SK-N-SH (cell line): ENCODE measurements around the gene STARD5. TPM values are rescaled to one million over a fixed set of nuclear protein-coding genes. Genes with fewer than 3 reads are reported as not detected.

Source experiments
- CTCF ChIA-PET: fragments of 300-600, 350-600 bp; formaldehyde crosslinking; extraction: SDS; loops from one replicate; lab custom pipeline; 2021; lab: Yijun Ruan, JAX
- POLR2A ChIA-PET: fragments of 350-600 bp; sonication (Branson Sonifier 250); formaldehyde crosslinking; extraction: SDS; loops from one replicate; lab custom pipeline; 2020; ENCODE audit warnings: antibody characterized with exemption, inconsistent platforms; lab: Yijun Ruan, JAX
- DNase-seq: peaks from one replicate; pipeline ENCODE4 v3.0.0; 2012
- H2AFZ ChIP-seq: fragments of 200-600 bp; sonication (generic); 2 replicates; pipeline ENCODE4 v1.8.1; 2016; ENCODE audit warnings: antibody characterized with exemption, mild to moderate bottlenecking, low read depth
- H3F3A ChIP-seq: fragments of 200-600 bp; sonication (generic); replicated peaks from 2 replicates; pipeline ENCODE3; 2016; ENCODE audit warnings: antibody characterized with exemption, mild to moderate bottlenecking; ENCODE audit not compliant: insufficient read depth
- H3K27ac ChIP-seq, 2 experiments: fragments of 200-500 bp in 1 of 2; fragments of 200-600 bp in 1 of 2; sonication (Bioruptor generic) in 1 of 2; sonication (generic), shearing (Covaris generic) in 1 of 2; 2 replicates each; pipeline versions ENCODE4 v1.5.1 to v1.6.1; 2014 to 2016; ENCODE audit warnings: low read depth in 2 of 2, inconsistent platforms in 1 of 2, low read length in 1 of 2, mild to moderate bottlenecking in 1 of 2, mixed read lengths in 1 of 2
- H3K27me3 ChIP-seq: fragments of 200-600 bp; sonication (generic), shearing (Covaris generic); 2 replicates; pipeline ENCODE4 v1.6.1; 2016; ENCODE audit warnings: mixed run types; ENCODE audit not compliant: insufficient read depth
- H3K36me3 ChIP-seq, 2 experiments: fragments of 200-500 bp in 1 of 2; fragments of 200-600 bp in 1 of 2; sonication (Bioruptor generic) in 1 of 2; sonication (generic) in 1 of 2; replicated peaks in 1 of 2; 2 replicates each; pipeline versions ENCODE3 to v1.5.1; 2014 to 2016; ENCODE audit warnings: low read length in 1 of 2, mild to moderate bottlenecking in 1 of 2; ENCODE audit not compliant: insufficient read depth in 2 of 2, control insufficient read depth in 1 of 2
- H3K4me1 ChIP-seq, 2 experiments: fragments of 200-500 bp in 1 of 2; fragments of 200-600 bp in 1 of 2; sonication (Bioruptor generic) in 1 of 2; sonication (generic), shearing (Covaris generic) in 1 of 2; 2 replicates each; pipeline versions ENCODE4 v1.5.1 to v1.6.1; 2014 to 2016; ENCODE audit warnings: low read depth in 1 of 2, low read length in 1 of 2, mixed run types in 1 of 2; ENCODE audit not compliant: insufficient read depth in 2 of 2, control insufficient read depth in 1 of 2
- H3K4me2 ChIP-seq: fragments of 200-600 bp; sonication (generic), shearing (Covaris generic); 2 replicates; pipeline ENCODE4 v1.6.1; 2017; ENCODE audit warnings: mixed run types
- H3K4me3 ChIP-seq, 2 experiments: fragments of 200-500 bp in 1 of 2; fragments of 200-600 bp in 1 of 2; sonication (Bioruptor generic) in 1 of 2; sonication (generic), shearing (Covaris generic) in 1 of 2; 2 replicates each; pipeline versions ENCODE4 v1.5.1 to v1.8.1; 2014 to 2016; ENCODE audit warnings: low read depth in 2 of 2, inconsistent platforms in 1 of 2, low read length in 1 of 2, mild to moderate bottlenecking in 1 of 2, mixed read lengths in 1 of 2, moderate library complexity in 1 of 2
- H3K79me2 ChIP-seq: fragments of 200-600 bp; sonication (generic); 2 replicates; pipeline ENCODE4 v1.8.1; 2017; ENCODE audit warnings: mild to moderate bottlenecking; ENCODE audit not compliant: insufficient read depth
- H3K9ac ChIP-seq: fragments of 200-600 bp; sonication (generic); 2 replicates; pipeline ENCODE4 v1.6.1; 2017; ENCODE audit warnings: mixed run types
- H3K9me2 ChIP-seq: fragments of 200-600 bp; sonication (generic); 2 replicates; pipeline ENCODE4 v1.6.1; 2017; ENCODE audit warnings: mixed run types
- H3K9me3 ChIP-seq: fragments of 200-600 bp; sonication (generic); 2 replicates; pipeline ENCODE4 v1.6.1; 2017; ENCODE audit warnings: mixed run types, mild to moderate bottlenecking, moderate library complexity
- H4K20me1 ChIP-seq: fragments of 200-600 bp; sonication (generic); 2 replicates; pipeline ENCODE4 v1.6.1; 2017; ENCODE audit warnings: mild to moderate bottlenecking, mixed run types; ENCODE audit not compliant: insufficient read depth
- ELF1 ChIP-seq: IDR thresholded peaks from 2 replicates; pipeline ENCODE4 v1.4.0; 2012
- EZH2phosphoT487 ChIP-seq: fragments of 200-600 bp; sonication (generic); IDR thresholded peaks from 2 replicates; pipeline ENCODE4 v1.6.1; 2017; ENCODE audit warnings: low read depth, mixed run types, mild to moderate bottlenecking, antibody characterized with exemption, moderate library complexity, borderline replicate concordance
- FOSL2 ChIP-seq: IDR thresholded peaks from 2 replicates; pipeline ENCODE4 v1.4.0; 2012; ENCODE audit warnings: low read depth, mild to moderate bottlenecking, moderate library complexity, borderline replicate concordance
- FOXJ3 ChIP-seq: sonication (generic); formaldehyde crosslinking; IDR thresholded peaks from 2 replicates; pipeline ENCODE4 v1.5.1; 2020; ENCODE audit warnings: mild to moderate bottlenecking, missing genetic modification reagents
- GABPA ChIP-seq: IDR thresholded peaks from 2 replicates; pipeline ENCODE4 v1.4.0; 2012; ENCODE audit warnings: low read depth, mild to moderate bottlenecking
- JUND ChIP-seq: IDR thresholded peaks from 2 replicates; pipeline ENCODE4 v1.4.0; 2012
- MAX ChIP-seq: IDR thresholded peaks from 2 replicates; pipeline ENCODE4 v1.4.0; 2012; ENCODE audit warnings: low read depth
- MXI1 ChIP-seq: IDR thresholded peaks from 2 replicates; pipeline ENCODE4 v1.6.1; 2012; ENCODE audit warnings: mild to moderate bottlenecking, low read depth, low read length, improper control_type of control experiment
- RAD21 ChIP-seq: IDR thresholded peaks from 2 replicates; pipeline ENCODE4 v1.6.1; 2012; ENCODE audit warnings: mild to moderate bottlenecking, low read length
- RFX5 ChIP-seq: IDR thresholded peaks from 2 replicates; pipeline ENCODE4 v1.6.1; 2012; ENCODE audit warnings: mild to moderate bottlenecking, improper control_type of control experiment, low read length
- TAF1 ChIP-seq: IDR thresholded peaks from 2 replicates; pipeline ENCODE4 v1.6.1; 2012; ENCODE audit warnings: low read depth, mild to moderate bottlenecking, low read length, moderate library complexity, borderline replicate concordance
- TCF12 ChIP-seq: IDR thresholded peaks from 2 replicates; pipeline ENCODE4 v1.4.0; 2012
- TEAD4 ChIP-seq: IDR thresholded peaks from 2 replicates; pipeline ENCODE4 v1.4.0; 2012; ENCODE audit warnings: mild to moderate bottlenecking, borderline replicate concordance; ENCODE audit not compliant: insufficient read depth
- ZBTB33 ChIP-seq: IDR thresholded peaks from 2 replicates; pipeline ENCODE4 v1.4.0; 2012; ENCODE audit warnings: low read depth, borderline replicate concordance
- WGBS: methylation state at CpG from one replicate; pipeline ENCODE4 v1.1.6; 2017; ENCODE audit warnings: low lambda C conversion rate; 5-methylcytosine and 5-hydroxymethylcytosine counted together
- polyA plus RNA-seq, 3 experiments: library from polyadenylated mRNA; depleted of rRNA; stranded (reverse); fragments of >200 nt; gene quantifications; 2 replicates each; pipeline ENCODE4 v1.2.3, GENCODE V29; 2012
- TF ChIP-seq, protein P1 (sequence below): IDR thresholded peaks from 2 replicates; pipeline ENCODE4; 2012
- TF ChIP-seq, protein P2 (sequence below): fragments of 150-350 bp; IDR thresholded peaks from 2 replicates; pipeline ENCODE4 v1.6.1; 2017; ENCODE audit warnings: antibody characterized with exemption, low read length, low read depth, borderline replicate concordance

Gene STARD5
- polyA plus RNA-seq, 1 of the 3 experiments (the other 2 are of a cell fraction): 1.6 TPM

DNA sequence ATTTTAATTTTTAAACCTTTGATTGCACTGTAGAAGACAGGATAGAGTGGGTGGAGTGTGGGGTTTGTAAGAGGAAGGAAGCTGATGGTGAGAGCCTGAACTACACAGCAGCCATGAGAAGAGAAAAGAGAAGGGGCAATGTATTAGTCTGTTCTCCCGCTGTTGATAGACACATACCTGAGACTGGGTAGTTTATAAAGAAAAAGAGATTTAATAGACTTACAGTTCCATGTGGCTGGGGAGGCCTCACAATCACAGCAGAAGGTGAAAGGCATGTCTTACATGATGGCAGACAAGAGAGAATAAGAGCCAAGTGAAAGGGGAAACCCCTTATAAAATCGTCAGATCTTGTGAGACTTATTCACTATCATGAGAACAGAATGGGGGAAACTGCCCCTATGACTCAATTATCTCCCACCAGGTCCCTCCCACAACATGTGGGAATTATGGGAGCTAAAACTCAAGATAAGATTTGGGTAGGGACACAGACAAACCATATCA is 37.3 kb downstream of the STARD5 start:
- H3K4me1 ChIP-seq: no peaks in the 10 kb centered on the region
- H3K4me3 ChIP-seq: no peak overlapping the region
- no peak overlapping the region for H2AFZ ChIP-seq
- no peak overlapping the region for H3K4me2 ChIP-seq
- no peaks in the 10 kb centered on the region for H3K36me3 ChIP-seq
- no peak for DNase-seq
- CTCF ChIA-PET: interaction anchor here (2.1 to 2.5 kb wide), 2 partner anchors 12 to 113 kb away, joined by 9 to 19 read pairs; no protein-coding TSS in a partner anchor
- POLR2A ChIA-PET: no interaction called here
- H3K27ac ChIP-seq: no peak overlapping the region
- no peaks in the 10 kb centered on the region for H3K9me3 ChIP-seq
- no peaks in the 10 kb centered on the region for H4K20me1 ChIP-seq
- H3K9ac ChIP-seq: no peak overlapping the region
- H3K9me2 ChIP-seq: no peaks in the 10 kb centered on the region
- 53% methylated on average over 2 of the region's 2 CpGs for WGBS
- H3K27me3 ChIP-seq: peaks cover 20% of the 10 kb centered on the region
- no peaks in the 10 kb centered on the region for H3K79me2 ChIP-seq
- TF ChIP-seq TEAD4 (no peak), RAD21 (no peak)
- no peaks in the 10 kb centered on the region for H3F3A ChIP-seq

GRCh38 chr15:81285461-81285860 is 38.5 kb downstream of the STARD5 start:
- no peak for DNase-seq
- no peak overlapping the region for H3K27ac ChIP-seq
- no peak overlapping the region for H3K4me2 ChIP-seq
- no peaks in the 10 kb centered on the region for H3K36me3 ChIP-seq
- TF ChIP-seq EZH2phosphoT487: no peak
- no peak for TF ChIP-seq TCF12
- TF ChIP-seq JUND: no peak
- TF ChIP-seq TAF1: no peak
- TF ChIP-seq MAX: no peak
- TF ChIP-seq RAD21: no peak
- no peak for TF ChIP-seq ZBTB33
- TF ChIP-seq ELF1: no peak
- TF ChIP-seq GABPA: no peak
- TF ChIP-seq, protein P1, sequence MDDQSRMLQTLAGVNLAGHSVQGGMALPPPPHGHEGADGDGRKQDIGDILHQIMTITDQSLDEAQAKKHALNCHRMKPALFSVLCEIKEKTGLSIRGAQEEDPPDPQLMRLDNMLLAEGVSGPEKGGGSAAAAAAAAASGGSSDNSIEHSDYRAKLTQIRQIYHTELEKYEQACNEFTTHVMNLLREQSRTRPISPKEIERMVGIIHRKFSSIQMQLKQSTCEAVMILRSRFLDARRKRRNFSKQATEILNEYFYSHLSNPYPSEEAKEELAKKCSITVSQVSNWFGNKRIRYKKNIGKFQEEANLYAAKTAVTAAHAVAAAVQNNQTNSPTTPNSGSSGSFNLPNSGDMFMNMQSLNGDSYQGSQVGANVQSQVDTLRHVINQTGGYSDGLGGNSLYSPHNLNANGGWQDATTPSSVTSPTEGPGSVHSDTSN: no peak
- TF ChIP-seq, protein P2, sequence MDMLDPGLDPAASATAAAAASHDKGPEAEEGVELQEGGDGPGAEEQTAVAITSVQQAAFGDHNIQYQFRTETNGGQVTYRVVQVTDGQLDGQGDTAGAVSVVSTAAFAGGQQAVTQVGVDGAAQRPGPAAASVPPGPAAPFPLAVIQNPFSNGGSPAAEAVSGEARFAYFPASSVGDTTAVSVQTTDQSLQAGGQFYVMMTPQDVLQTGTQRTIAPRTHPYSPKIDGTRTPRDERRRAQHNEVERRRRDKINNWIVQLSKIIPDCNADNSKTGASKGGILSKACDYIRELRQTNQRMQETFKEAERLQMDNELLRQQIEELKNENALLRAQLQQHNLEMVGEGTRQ: no peak
- TF ChIP-seq MXI1: no peak
- no peak for TF ChIP-seq RFX5
- no peak for TF ChIP-seq FOSL2
- no peak for TF ChIP-seq FOXJ3 (CRISPR knock-in tag)
- TF ChIP-seq, all 33 proteins: peak for 0
- no peaks in the 10 kb centered on the region for H3K79me2 ChIP-seq
- no peak overlapping the region for H3K4me3 ChIP-seq
- H3K9me3 ChIP-seq: no peaks in the 10 kb centered on the region
- H3K9ac ChIP-seq: no peak overlapping the region
- peaks cover 29% of the 10 kb centered on the region for H3K27me3 ChIP-seq
- H4K20me1 ChIP-seq: no peaks in the 10 kb centered on the region
- WGBS: 47% methylated on average over 6 of the region's 6 CpGs
- H2AFZ ChIP-seq: no peak overlapping the region
- no peaks in the 10 kb centered on the region for H3K4me1 ChIP-seq
- H3K9me2 ChIP-seq: no peaks in the 10 kb centered on the region
- H3F3A ChIP-seq: no peaks in the 10 kb centered on the region
- ChIA-PET POLR2A (no interaction called here), CTCF (interaction anchor here (2.5 kb wide), 1 partner anchor 10 kb away, joined by 19 read pairs; no protein-coding TSS in a partner anchor)
